ENCODE results near the gene TMEM165. TPM values are rescaled to one million over a fixed set of nuclear protein-coding genes. Genes with fewer than 3 reads are reported as not detected.

Gene TMEM165
- total and polyA plus RNA-seq, 10 of the 15 experiments (the other 5 are each of a cell fraction or from before 2014, with no cell fraction given): 18.3 to 141 (median 81.1) TPM

DNA sequence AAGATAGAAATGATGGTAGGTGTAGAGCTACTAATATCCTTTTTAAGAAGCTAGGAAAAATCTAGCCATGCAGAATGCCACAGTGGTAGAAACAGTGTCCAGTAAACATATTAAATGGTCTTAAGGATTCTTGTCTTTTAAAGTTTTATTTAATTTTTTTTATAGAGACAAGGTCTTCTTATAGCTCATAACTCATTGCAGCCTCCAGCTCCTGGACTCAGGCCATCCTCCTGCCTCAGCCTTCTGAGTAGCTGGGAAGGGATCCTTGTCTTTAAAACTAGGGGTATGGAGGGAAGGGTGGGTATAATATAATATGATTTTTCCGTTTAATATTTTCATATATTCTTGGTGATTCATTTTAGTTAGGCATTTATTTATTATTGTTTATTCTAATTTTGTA, 3.8 kb downstream of the TMEM165 start (continued):
- TF ChIP-seq ZBTB40 (IDR thresholded peaks at IDR 0.05; ENCODE audit: borderline replicate concordance): no peak

- WGBS (ENCODE audit: insufficient coverage, insufficient replicate concordance, low lambda C conversion rate, missing lambda C conversion rate): 97% methylated on average over 3 of the region's 3 CpGs
- CTCF ChIA-PET: interaction anchor here (2.1 kb wide), 1 partner anchor 149 kb away, joined by 6 read pairs; no protein-coding TSS in a partner anchor
Observed at GRCh38 chr4:55405073-55405472, 9.3 kb downstream of the TMEM165 start.

More at GRCh38 chr4:55405073-55405472, 9.3 kb downstream of the TMEM165 start:
- no peak overlapping the region for H3K4me3 ChIP-seq
- intact Hi-C loops (cut with micrococcal nuclease; ENCODE audit: unreplicated experiment): loop anchor here (10.0 kb wide), 1 partner anchor 900 kb away; no protein-coding TSS in a partner anchor
- no peak overlapping the region for H3K27ac ChIP-seq (ENCODE audit: control insufficient read depth, insufficient read depth)
- peaks cover 81% of the 10 kb centered on the region for H3K79me2 ChIP-seq (ENCODE audit: control insufficient read depth, insufficient read depth, low read length)
- ATAC-seq: no peak
- ChIA-PET SMC1A (ENCODE audit: uncharacterized antibody, unreplicated experiment) (no interaction called here), RAD21 (ENCODE audit: unreplicated experiment) (no interaction called here), POLR2A (no interaction called here)
- H3K9me3 ChIP-seq (replicated peaks; ENCODE audit: control insufficient read depth, insufficient read depth, low read length): no peaks in the 10 kb centered on the region; the same call in 2 of the 3 replicates
- H3K36me3 ChIP-seq (ENCODE audit: control insufficient read depth in 2 of 2, insufficient read depth in 2 of 2, low read length in 1 of 2): peaks cover 0 to 19% of the 10 kb centered on the region in 2 experiments; a peak in 2 of 4 replicates
- no peak for TF ChIP-seq MTA2 (IDR thresholded peaks at IDR 0.05; ENCODE audit: low read depth)
- no peak for TF ChIP-seq BRCA1 (IDR thresholded peaks at IDR 0.05; ENCODE audit: low read depth, low read length)
- TF ChIP-seq POLR2AphosphoS2 (IDR thresholded peaks at IDR 0.05; ENCODE audit: low read depth, low read length): no peak
- no peak for TF ChIP-seq BMI1 (IDR thresholded peaks at IDR 0.05; ENCODE audit: borderline replicate concordance)
- no peak for TF ChIP-seq SP1 (IDR thresholded peaks at IDR 0.05; ENCODE audit: low read depth, low read length)
- peak; percentile 26; the same call in 1 of the 2 replicates for TF ChIP-seq ATF7 (IDR thresholded peaks at IDR 0.05; ENCODE audit: low read depth)
- no peak for TF ChIP-seq ASH2L (IDR thresholded peaks at IDR 0.05; ENCODE audit: borderline replicate concordance, low read depth)
- H3K27me3 ChIP-seq (replicated peaks in 1 of 2; ENCODE audit: control insufficient read depth in 2 of 2, insufficient read depth in 2 of 2, low read length in 1 of 2): no peaks in the 10 kb centered on the region
- no peak overlapping the region for H2AFZ ChIP-seq (ENCODE audit: control insufficient read depth, low read depth, low read length)
- peak; percentile 23 for FAIRE-seq
- H4K20me1 ChIP-seq (ENCODE audit: control insufficient read depth, insufficient read depth): peaks cover 3% of the 10 kb centered on the region; the same call in 1 of the 2 replicates
- H3K9ac ChIP-seq (ENCODE audit: control insufficient read depth, insufficient read depth, low read length): no peak overlapping the region
- in situ Hi-C loops (cut with MboI): loop anchor here (10.0 to 25.0 kb wide), 2 partner anchors 330 to 457 kb away; partner anchors contain the start of gene EXOC1
- no peaks in the 10 kb centered on the region for H3K4me1 ChIP-seq (ENCODE audit: control insufficient read depth, insufficient read depth, low read length)
- no peak for DNase-seq (ENCODE audit: low read depth, low spot score)
- no peak overlapping the region for H3K4me2 ChIP-seq (ENCODE audit: control insufficient read depth, insufficient read depth)
- BruUV-seq (replicated peaks): no TSS peak
